GM12891 (cell line): ENCODE data around the gene SNX8.

Source experiments
- DNase-seq: peaks from one replicate; pipeline ENCODE4 v3.0.0; 2011; ENCODE audit warnings: low spot score; ENCODE audit not compliant: insufficient read length
- FAIRE-seq: peaks from 2 replicates; lab custom pipeline; 2011; peaks lifted over from hg19 to GRCh38; lab: Jason Lieb, UNC
- PAX5 ChIP-seq: IDR thresholded peaks from 2 replicates; pipeline ENCODE4 v1.6.1; 2011; ENCODE audit warnings: low read length, moderate library complexity, mild to moderate bottlenecking; ENCODE audit not compliant: insufficient read depth, severe bottlenecking
- POLR2A ChIP-seq: IDR thresholded peaks from 2 replicates; pipeline ENCODE4 v1.6.1; 2011; ENCODE audit warnings: low read depth, low read length, control low read depth
- POLR2AphosphoS5 ChIP-seq: IDR thresholded peaks from 2 replicates; pipeline ENCODE4 v1.6.1; 2011; ENCODE audit warnings: low read depth, low read length, control low read depth
- POU2F2 ChIP-seq: IDR thresholded peaks from 2 replicates; pipeline ENCODE4 v1.6.1; 2011; ENCODE audit warnings: low read depth, mild to moderate bottlenecking, control low read depth, low read length, moderate library complexity
- SPI1 ChIP-seq: IDR thresholded peaks from 2 replicates; pipeline ENCODE4 v1.6.1; 2011; ENCODE audit warnings: low read depth, low read length, control low read depth
- TAF1 ChIP-seq: IDR thresholded peaks from 2 replicates; pipeline ENCODE4 v1.6.1; 2011; ENCODE audit warnings: low read depth, low read length, control low read depth

SNX8 gene

GRCh38 chr7:2266911-2267310, 47.3 kb downstream of the SNX8 start:
- FAIRE-seq (no peak), DNase-seq (no peak)
- TF ChIP-seq PAX5 (no peak), TAF1 (no peak), POU2F2 (no peak), POLR2AphosphoS5 (no peak), POLR2A (no peak), SPI1 (no peak)

- FAIRE-seq (no peak), DNase-seq (no peak)
- TF ChIP-seq POLR2A (no peak), POU2F2 (no peak), TAF1 (no peak), PAX5 (no peak), SPI1 (no peak), POLR2AphosphoS5 (no peak)
Measured at GRCh38 chr7:2264158-2264557, 50.1 kb downstream of the SNX8 start.

GRCh38 chr7:2263176-2263575, 51.1 kb downstream of the SNX8 start:
- DNase-seq = no peak
- no peak for FAIRE-seq
- no peak for TF ChIP-seq POLR2AphosphoS5
- TF ChIP-seq TAF1 = no peak
- TF ChIP-seq PAX5 = no peak
- TF ChIP-seq SPI1 = no peak
- no peak for TF ChIP-seq POLR2A
- no peak for TF ChIP-seq POU2F2

- DNase-seq (no peak), FAIRE-seq (peak; percentile 87)
- no peak for TF ChIP-seq PAX5
- TF ChIP-seq POLR2AphosphoS5 = no peak
- no peak for TF ChIP-seq POLR2A
- TF ChIP-seq SPI1 = no peak
- no peak for TF ChIP-seq POU2F2
- TF ChIP-seq TAF1 = no peak
Measured at GRCh38 chr7:2261611-2262010, 52.6 kb downstream of the SNX8 start.

- FAIRE-seq = peak; percentile 23
- TF ChIP-seq TAF1 = no peak
- no peak for TF ChIP-seq PAX5
- TF ChIP-seq POLR2A = no peak
- TF ChIP-seq POLR2AphosphoS5 = no peak
- no peak for TF ChIP-seq SPI1
- TF ChIP-seq POU2F2 = no peak
- DNase-seq = no peak
Measured at GRCh38 chr7:2260820-2261219, 53.4 kb downstream of the SNX8 start.

- DNase-seq (no peak), FAIRE-seq (no peak)
- TF ChIP-seq PAX5 = no peak
- TF ChIP-seq POU2F2 = no peak
- no peak for TF ChIP-seq SPI1
- TF ChIP-seq POLR2AphosphoS5 = no peak
- TF ChIP-seq TAF1 = no peak
- no peak for TF ChIP-seq POLR2A
Measured at GRCh38 chr7:2259480-2259879, 54.8 kb downstream of the SNX8 start.

- no peak for DNase-seq
- TF ChIP-seq PAX5 (no peak), TAF1 (no peak), POLR2A (no peak)
- no peak for FAIRE-seq
Measured at GRCh38 chr7:2258661-2259365, 55.4 kb downstream of the SNX8 start.

- FAIRE-seq = no peak
Measured at GRCh38 chr7:2257651-2258050, 56.6 kb downstream of the SNX8 start.

GRCh38 chr7:2257046-2257551, 57.1 kb downstream of the SNX8 start:
- FAIRE-seq (no peak), DNase-seq (no peak)
- TF ChIP-seq PAX5 = no peak
- TF ChIP-seq SPI1 = no peak
- no peak for TF ChIP-seq POU2F2
- TF ChIP-seq POLR2A = no peak
- no peak for TF ChIP-seq TAF1
- no peak for TF ChIP-seq POLR2AphosphoS5

More at GRCh38 chr7:2257651-2258050, 56.6 kb downstream of the SNX8 start:
- DNase-seq = no peak
- TF ChIP-seq POLR2AphosphoS5 (no peak), PAX5 (no peak), TAF1 (no peak), POU2F2 (no peak), POLR2A (no peak), SPI1 (no peak)
